GM12801 (cell line): ENCODE results near the gene DOCK11.

Source experiments
- CTCF ChIP-seq: IDR thresholded peaks from one replicate; pipeline ENCODE4 v1.5.1; 2011; ENCODE audit warnings: control low read depth; ENCODE audit not compliant: insufficient read length; ENCODE audit errors: extremely low read depth

Gene DOCK11

GRCh38 chrX:118675966-118676349, 180.3 kb downstream of the DOCK11 start:
- TF ChIP-seq CTCF, result no peak

GRCh38 chrX:118677318-118677717, 181.7 kb downstream of the DOCK11 start:
- no peak for TF ChIP-seq CTCF

- no peak for TF ChIP-seq CTCF
Measured at GRCh38 chrX:118679290-118679689, 183.7 kb downstream of the DOCK11 start.

- TF ChIP-seq CTCF, result no peak
Measured at GRCh38 chrX:118682258-118683014, 186.8 kb downstream of the DOCK11 start.

- TF ChIP-seq CTCF, result no peak
Measured at GRCh38 chrX:118685393-118685792, 189.8 kb downstream of the DOCK11 start.

GRCh38 chrX:118688935-118689334, 193.3 kb downstream of the DOCK11 start:
- TF ChIP-seq CTCF, result no peak

GRCh38 chrX:118693843-118694242, 198.2 kb downstream of the DOCK11 start:
- TF ChIP-seq CTCF, result no peak
